Chondrocyte (in vitro differentiated cells): ENCODE measurements around the gene UBE2D1. TPM values are rescaled to one million over a fixed set of nuclear protein-coding genes. Genes with fewer than 3 reads are reported as not detected.

Source experiments
- DNase-seq: peaks from one replicate; pipeline ENCODE4 v3.0.0; 2021; ENCODE audit warnings: mixed read lengths, low spot score
- H3K27ac Mint-ChIP-seq: one replicate; pipeline ENCODE4 v1.8.0; 2021; ENCODE audit warnings: mild to moderate bottlenecking, moderate library complexity, mixed read lengths; ENCODE audit not compliant: unreplicated experiment
- H3K27me3 Mint-ChIP-seq: 2 replicates; pipeline ENCODE4 v1.8.0; 2021; ENCODE audit warnings: low read depth, mixed read lengths
- H3K36me3 Mint-ChIP-seq: 2 replicates; pipeline ENCODE4 v1.8.0; 2021; ENCODE audit warnings: low read depth, mixed read lengths
- H3K4me1 Mint-ChIP-seq: 2 replicates; pipeline ENCODE4 v1.8.0; 2021; ENCODE audit warnings: low read depth, mild to moderate bottlenecking, mixed read lengths
- H3K4me3 Mint-ChIP-seq: one replicate; pipeline ENCODE4 v1.8.0; 2021; ENCODE audit warnings: mild to moderate bottlenecking, moderate library complexity, mixed read lengths; ENCODE audit not compliant: unreplicated experiment
- H3K9me3 Mint-ChIP-seq: 2 replicates; pipeline ENCODE4 v1.8.0; 2021; ENCODE audit warnings: low read depth, mixed read lengths
- CTCF ChIP-seq: fragments of 200-600 bp; sonication (generic); IDR thresholded peaks from 2 replicates; pipeline ENCODE4 v1.5.0; 2021; ENCODE audit warnings: antibody characterized with exemption, mild to moderate bottlenecking, moderate library complexity
- total RNA-seq: library from RNA; stranded (reverse); gene quantifications from 3 replicates; pipeline ENCODE4 v1.2.1, GENCODE V29; 2021

The UBE2D1 gene
- total RNA-seq, 1 donor from 2014 or later, result 12.7 TPM

GRCh38 chr10:58361353-58361752 lies 26.5 kb downstream of the UBE2D1 start:
- H3K36me3 Mint-ChIP-seq, result peaks cover 11% of the 10 kb centered on the region
- H3K4me3 Mint-ChIP-seq, result no peak overlapping the region
- no peak for DNase-seq
- no peak overlapping the region for H3K27ac Mint-ChIP-seq
- no peak for TF ChIP-seq CTCF
- peaks cover 7% of the 10 kb centered on the region for H3K4me1 Mint-ChIP-seq
- no peaks in the 10 kb centered on the region for H3K9me3 Mint-ChIP-seq
- no peaks in the 10 kb centered on the region for H3K27me3 Mint-ChIP-seq

- no peak for DNase-seq
- H3K9me3 Mint-ChIP-seq, result no peaks in the 10 kb centered on the region
- no peak for TF ChIP-seq CTCF
- no peaks in the 10 kb centered on the region for H3K27me3 Mint-ChIP-seq
- H3K27ac Mint-ChIP-seq, result no peak overlapping the region
- H3K4me3 Mint-ChIP-seq, result no peak overlapping the region
- peaks cover 11% of the 10 kb centered on the region for H3K36me3 Mint-ChIP-seq
- H3K4me1 Mint-ChIP-seq, result peaks cover 7% of the 10 kb centered on the region
These were observed 27.4 kb downstream of the UBE2D1 start for GRCh38 chr10:58362027-58362789.

GRCh38 chr10:58367069-58367468 lies 32.3 kb downstream of the UBE2D1 start:
- no peaks in the 10 kb centered on the region for H3K9me3 Mint-ChIP-seq
- H3K4me3 Mint-ChIP-seq, result no peak overlapping the region

GRCh38 chr10:58371473-58371872 lies 36.7 kb downstream of the UBE2D1 start:
- no peaks in the 10 kb centered on the region for H3K27me3 Mint-ChIP-seq
- TF ChIP-seq CTCF, result no peak
- H3K4me3 Mint-ChIP-seq, result no peak overlapping the region
- H3K9me3 Mint-ChIP-seq, result no peaks in the 10 kb centered on the region
- no peaks in the 10 kb centered on the region for H3K4me1 Mint-ChIP-seq
- no peaks in the 10 kb centered on the region for H3K36me3 Mint-ChIP-seq
- DNase-seq, result no peak
- no peak overlapping the region for H3K27ac Mint-ChIP-seq

More at GRCh38 chr10:58367069-58367468, 32.3 kb downstream of the UBE2D1 start:
- no peak for TF ChIP-seq CTCF
- Mint-ChIP-seq H3K36me3 (peaks cover 7% of the 10 kb centered on the region), H3K27ac (no peak overlapping the region), H3K4me1 (no peaks in the 10 kb centered on the region), H3K27me3 (no peaks in the 10 kb centered on the region)
- DNase-seq, result no peak

GRCh38 chr10:58372607-58373441 lies 38.0 kb downstream of the UBE2D1 start:
- no peak for DNase-seq
- Mint-ChIP-seq H3K27me3 (no peaks in the 10 kb centered on the region), H3K4me3 (no peak overlapping the region), H3K4me1 (no peaks in the 10 kb centered on the region), H3K36me3 (no peaks in the 10 kb centered on the region), H3K27ac (no peak overlapping the region), H3K9me3 (no peaks in the 10 kb centered on the region)
- no peak for TF ChIP-seq CTCF
